ENCODE measurements around the gene PHF13. TPM values are rescaled to one million over a fixed set of nuclear protein-coding genes. Genes with fewer than 3 reads are reported as not detected.

Gene PHF13
- total RNA-seq, 1 experiment from 2014 or later, result 55.8 TPM

DNA sequence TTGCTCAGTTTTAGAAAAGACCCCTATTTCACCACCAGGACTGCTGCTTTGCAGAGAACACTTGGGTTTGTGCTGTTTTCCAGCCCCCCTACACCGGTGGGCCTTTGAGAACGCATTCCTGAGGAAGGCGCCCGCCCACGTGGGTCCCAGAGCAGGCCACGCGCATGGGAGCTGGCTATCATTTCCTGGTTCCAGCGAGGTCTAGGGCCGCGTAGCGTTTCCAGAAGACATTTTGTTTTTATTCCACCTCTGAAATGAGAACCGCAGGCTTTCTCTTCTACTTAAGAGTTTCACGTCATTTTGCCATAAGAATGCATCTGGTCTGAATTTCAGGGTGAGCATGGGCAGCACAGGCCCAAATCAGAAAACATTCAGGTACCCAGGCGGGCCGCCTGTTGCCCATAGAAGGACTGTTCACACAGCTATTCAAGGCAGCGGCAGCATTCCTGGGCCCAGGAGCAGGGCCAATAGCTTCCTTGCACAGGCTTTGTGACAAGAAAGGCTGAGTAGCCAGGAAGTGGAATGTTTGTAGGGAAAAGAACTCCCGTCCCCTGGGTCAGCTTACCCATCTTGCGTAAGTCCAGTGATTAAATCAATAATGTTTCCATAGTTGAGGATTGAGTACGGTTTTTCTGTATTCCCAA lies 9.5 kb upstream of the PHF13 start:
- H3K4ac ChIP-seq (ENCODE audit: low read depth, low read length), result peak overlapping the region; percentile 93
- H3K27me3 Mint-ChIP-seq (ENCODE audit: low read depth), result no peaks in the 10 kb centered on the region
- H3K79me1 ChIP-seq (ENCODE audit: insufficient read depth, low read depth, low read length, poor library complexity, severe bottlenecking), result no peaks in the 10 kb centered on the region
- peaks cover 21% of the 10 kb centered on the region for H3K23me2 ChIP-seq (ENCODE audit: insufficient read length, low read depth, low read length, poor library complexity, severe bottlenecking)
- no peak overlapping the region for H2AK5ac ChIP-seq (ENCODE audit: insufficient read length, low read length)
- peak overlapping the region; percentile 99 for H2BK120ac ChIP-seq (ENCODE audit: low read depth, low read length, poor library complexity, severe bottlenecking)
- peak overlapping the region; percentile 33 for H2BK20ac ChIP-seq (ENCODE audit: low read depth, low read length, poor library complexity, severe bottlenecking)
- no peak overlapping the region for H3K56ac ChIP-seq (ENCODE audit: insufficient read length, low read depth, low read length)
- H3K36me3 Mint-ChIP-seq (ENCODE audit: insufficient read depth in 1 of 3, low read depth in 3 of 3), result peaks cover 5 to 14% (median 7%) of the 10 kb centered on the region in 3 experiments
- H3K27ac ChIP-seq (ENCODE audit: insufficient read length, low read depth, low read length), result peak overlapping the region; percentile 46
- H3K14ac ChIP-seq (ENCODE audit: insufficient read depth, low read length), result peak overlapping the region; percentile 96; the same call in 1 of the 2 replicates
- H3K9me3 Mint-ChIP-seq, result no peaks in the 10 kb centered on the region; a peak in 1 of 5 replicates
- no peaks in the 10 kb centered on the region for H3K27me3 ChIP-seq (ENCODE audit: insufficient read depth, low read length)
- H2BK5ac ChIP-seq (ENCODE audit: insufficient read length, low read length), result no peak overlapping the region
- H4K91ac ChIP-seq (ENCODE audit: insufficient read length, low read depth, low read length), result no peak overlapping the region
- H4K20me1 ChIP-seq (ENCODE audit: control insufficient read depth, insufficient read depth, insufficient read length), result peaks cover 2% of the 10 kb centered on the region
- no peak overlapping the region for H3K23ac ChIP-seq (ENCODE audit: insufficient read length, low read depth, low read length)
- no peaks in the 10 kb centered on the region for H3K9me3 ChIP-seq (ENCODE audit: control insufficient read depth, low read depth, low read length)
- H3K4me2 ChIP-seq (ENCODE audit: insufficient read depth, insufficient read length, low read length), result peak overlapping the region; percentile 58
- peak overlapping the region; percentile 87 to 98 (median 91); a peak in 6 of 7 replicates for H3K27ac Mint-ChIP-seq
- peaks cover 26 to 29% of the 10 kb centered on the region in 2 experiments for H3K4me1 Mint-ChIP-seq
- H2AFZ ChIP-seq (ENCODE audit: low read length), result no peak overlapping the region
- H3K4me1 ChIP-seq (ENCODE audit: insufficient read depth, low read length), result no peaks in the 10 kb centered on the region
- TF ChIP-seq, protein P1, sequence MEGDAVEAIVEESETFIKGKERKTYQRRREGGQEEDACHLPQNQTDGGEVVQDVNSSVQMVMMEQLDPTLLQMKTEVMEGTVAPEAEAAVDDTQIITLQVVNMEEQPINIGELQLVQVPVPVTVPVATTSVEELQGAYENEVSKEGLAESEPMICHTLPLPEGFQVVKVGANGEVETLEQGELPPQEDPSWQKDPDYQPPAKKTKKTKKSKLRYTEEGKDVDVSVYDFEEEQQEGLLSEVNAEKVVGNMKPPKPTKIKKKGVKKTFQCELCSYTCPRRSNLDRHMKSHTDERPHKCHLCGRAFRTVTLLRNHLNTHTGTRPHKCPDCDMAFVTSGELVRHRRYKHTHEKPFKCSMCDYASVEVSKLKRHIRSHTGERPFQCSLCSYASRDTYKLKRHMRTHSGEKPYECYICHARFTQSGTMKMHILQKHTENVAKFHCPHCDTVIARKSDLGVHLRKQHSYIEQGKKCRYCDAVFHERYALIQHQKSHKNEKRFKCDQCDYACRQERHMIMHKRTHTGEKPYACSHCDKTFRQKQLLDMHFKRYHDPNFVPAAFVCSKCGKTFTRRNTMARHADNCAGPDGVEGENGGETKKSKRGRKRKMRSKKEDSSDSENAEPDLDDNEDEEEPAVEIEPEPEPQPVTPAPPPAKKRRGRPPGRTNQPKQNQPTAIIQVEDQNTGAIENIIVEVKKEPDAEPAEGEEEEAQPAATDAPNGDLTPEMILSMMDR (conservative IDR thresholded peaks at IDR 0.05), result no peak; the same call in 2 of the 3 replicates
- peak overlapping the region; percentile 97 for H3K18ac ChIP-seq (ENCODE audit: insufficient read length, low read depth, low read length)
- H3T11ph ChIP-seq (ENCODE audit: low read length), result peak overlapping the region; percentile 78
- H2BK12ac ChIP-seq (ENCODE audit: insufficient read length, low read depth, low read length), result peak overlapping the region; percentile 68
- no CpG with 5 or more reads among the region's 19 CpGs for WGBS (ENCODE audit: extremely low coverage, insufficient read length, low lambda C conversion rate)
- peak overlapping the region; percentile 69 for H3K9ac ChIP-seq (ENCODE audit: extremely low read depth, insufficient read length, low read length)
- no peak overlapping the region for H2BK15ac ChIP-seq (ENCODE audit: low read depth, low read length)
- peak overlapping the region; percentile 13 for H4K5ac ChIP-seq (ENCODE audit: insufficient read length, low read depth, low read length)
- H3K4me3 Mint-ChIP-seq, result peak overlapping the region; percentile 64 to 76
- no peak overlapping the region for H4K8ac ChIP-seq (replicated peaks; ENCODE audit: insufficient read length, low read depth, low read length)
- peaks cover 18% of the 10 kb centered on the region; the same call in 1 of the 2 replicates for H3K79me2 ChIP-seq (ENCODE audit: insufficient read depth, low read length)
- peak; percentile 88 for DNase-seq
